IPS-NIHi7 (cell line): ENCODE data around the gene MARCHF11.

ENCODE experiments used
- DNase-seq: peaks from one replicate; pipeline ENCODE4 v3.0.0; 2012; ENCODE audit warnings: mixed read lengths; ENCODE audit errors: extremely low spot score

The MARCHF11 gene

GRCh38 chr5:16131878-16132277, 47.7 kb downstream of the MARCHF11 start:
- DNase-seq, result no peak

- no peak for DNase-seq
Measured at GRCh38 chr5:16128944-16129343, 50.6 kb downstream of the MARCHF11 start.

GRCh38 chr5:16127865-16128544, 51.6 kb downstream of the MARCHF11 start:
- DNase-seq, result no peak

- no peak for DNase-seq
Measured at GRCh38 chr5:16120579-16120978, 59.0 kb downstream of the MARCHF11 start.

GRCh38 chr5:16119790-16120189, 59.8 kb downstream of the MARCHF11 start:
- no peak for DNase-seq

GRCh38 chr5:16115140-16115539, 64.5 kb downstream of the MARCHF11 start:
- no peak for DNase-seq

GRCh38 chr5:16108418-16108817, 71.2 kb downstream of the MARCHF11 start:
- no peak for DNase-seq

GRCh38 chr5:16104961-16105360, 74.6 kb downstream of the MARCHF11 start:
- no peak for DNase-seq

GRCh38 chr5:16095612-16096011, 84.0 kb downstream of the MARCHF11 start:
- DNase-seq, result no peak

GRCh38 chr5:16090270-16090669, 89.3 kb downstream of the MARCHF11 start:
- DNase-seq, result no peak

GRCh38 chr5:16082982-16083381, 96.6 kb downstream of the MARCHF11 start:
- DNase-seq, result no peak

GRCh38 chr5:16082053-16082452, 97.5 kb downstream of the MARCHF11 start:
- no peak for DNase-seq

GRCh38 chr5:16081376-16081955, 98.1 kb downstream of the MARCHF11 start:
- DNase-seq, result no peak

- no peak for DNase-seq
Measured at GRCh38 chr5:16076657-16077056, 102.9 kb downstream of the MARCHF11 start.

GRCh38 chr5:16074358-16074757, 105.2 kb downstream of the MARCHF11 start:
- no peak for DNase-seq

- DNase-seq, result no peak
Measured at GRCh38 chr5:16072616-16073015, 107.0 kb downstream of the MARCHF11 start.

- no peak for DNase-seq
Measured at GRCh38 chr5:16067415-16067814, 112.2 kb downstream of the MARCHF11 start.

- DNase-seq, result no peak
Measured at GRCh38 chr5:16066810-16067209, 112.8 kb downstream of the MARCHF11 start.

GRCh38 chr5:16066320-16066719, 113.3 kb downstream of the MARCHF11 start:
- DNase-seq, result no peak

GRCh38 chr5:16065831-16066230, 113.8 kb downstream of the MARCHF11 start:
- DNase-seq, result no peak

- no peak for DNase-seq
Measured at GRCh38 chr5:16064135-16064893, 115.3 kb downstream of the MARCHF11 start.

- DNase-seq, result no peak
Measured at GRCh38 chr5:16061163-16061562, 118.4 kb downstream of the MARCHF11 start.

- no peak for DNase-seq
Measured at GRCh38 chr5:16057277-16057676, 122.3 kb downstream of the MARCHF11 start.
